HCT116 (cell line): ENCODE results near the gene POLD1. TPM values are rescaled to one million over a fixed set of nuclear protein-coding genes. Genes with fewer than 3 reads are reported as not detected.

Source experiments
- ATAC-seq: fragments of 200-7000 bp; cut with Tn5 transposase; 2 replicates; pipeline ENCODE4 v1.9.1; 2020; ENCODE audit warnings: mild to moderate bottlenecking, moderate library complexity
- BruUV-seq: library from RNA; stranded (reverse); fragments of 400-500 nt; replicated peaks from 2 replicates; lab custom pipeline; 2021; lab: Mats Ljungman, UMichigan
- CTCF ChIA-PET: fragments of 300-600 bp; sonication (Branson Sonifier 250); formaldehyde crosslinking; loops from one replicate; lab custom pipeline; 2021; ENCODE audit warnings: antibody characterized with exemption; lab: Charles Lee
- POLR2A ChIA-PET: fragments of 300-600, 350-600 bp; sonication (Branson Sonifier 250); formaldehyde crosslinking; loops from one replicate; lab custom pipeline; 2021; ENCODE audit warnings: antibody characterized with exemption; lab: Charles Lee
- RAD21 ChIA-PET, 2 experiments: fragments of 300-600 bp; sonication (Branson Sonifier 250); formaldehyde crosslinking; loops; one replicate each; lab custom pipeline; 2023; ENCODE audit warnings: low total read pairs in 2 of 2; ENCODE audit not compliant: uncharacterized antibody in 2 of 2, unreplicated experiment in 2 of 2, low non-redundant PET in 1 of 2; lab: Charles Lee
- DNase-seq: peaks from one replicate; pipeline ENCODE4 v3.0.0-alpha.2; 2010; ENCODE audit warnings: low read depth, low spot score
- H2AFZ ChIP-seq: fragments of 200-600 bp; shearing (Covaris generic), sonication (generic); 2 replicates; pipeline ENCODE4 v1.6.1; 2017; ENCODE audit warnings: low read depth, mixed run types, mixed read lengths, antibody characterized with exemption, low read length; ENCODE audit not compliant: poor library complexity, severe bottlenecking
- H3K27ac ChIP-seq: 2 replicates; pipeline ENCODE4 v1.5.1; 2012; ENCODE audit warnings: low read depth, low read length
- H3K27me3 ChIP-seq: fragments of 200-600 bp; sonication (generic); 2 replicates; pipeline ENCODE4 v1.6.1; 2016; ENCODE audit warnings: mixed run types, low read length, mixed read lengths; ENCODE audit not compliant: insufficient read depth
- H3K36me3 ChIP-seq, 2 experiments: fragments of 200-500 bp in 1 of 2; fragments of 200-600 bp in 1 of 2; sonication (Bioruptor generic) in 1 of 2; sonication (generic) in 1 of 2; 2 replicates each; pipeline versions ENCODE4 v1.5.1 to v1.6.1; 2014 to 2016; ENCODE audit warnings: low read length in 2 of 2, inconsistent platforms in 1 of 2, mixed read lengths in 1 of 2, mixed run types in 1 of 2; ENCODE audit not compliant: insufficient read depth in 2 of 2, control insufficient read depth in 1 of 2
- H3K4me1 ChIP-seq, 2 experiments: fragments of 200-600 bp in 1 of 2; sonication (generic) in 1 of 2; 2 replicates each; pipeline versions ENCODE4 v1.5.1 to v1.6.1; 2012 to 2017; ENCODE audit warnings: low read length in 2 of 2, inconsistent platforms in 1 of 2, mild to moderate bottlenecking in 1 of 2, mixed read lengths in 1 of 2, mixed run types in 1 of 2, moderate library complexity in 1 of 2; ENCODE audit not compliant: insufficient read depth in 2 of 2, control insufficient read depth in 1 of 2
- H3K4me2 ChIP-seq: fragments of 200-600 bp; sonication (generic); 2 replicates; pipeline ENCODE4 v1.6.1; 2017; ENCODE audit warnings: mixed run types, low read length, mixed read lengths
- H3K4me3 ChIP-seq, 2 experiments: fragments of 200-600 bp in 1 of 2; sonication (generic) in 1 of 2; replicated peaks in 1 of 2; 2 replicates each; pipeline ENCODE4 v1.5.1; 2011 to 2016; ENCODE audit warnings: low read length in 2 of 2, control low read depth in 1 of 2, low read depth in 1 of 2, mild to moderate bottlenecking in 1 of 2, mixed read lengths in 1 of 2, mixed run types in 1 of 2
- H3K79me2 ChIP-seq: fragments of 200-600 bp; sonication (generic); 2 replicates; pipeline ENCODE4 v1.6.1; 2017; ENCODE audit warnings: mild to moderate bottlenecking, mixed run types, low read length, moderate library complexity, mixed read lengths; ENCODE audit not compliant: insufficient read depth
- H3K9ac ChIP-seq: fragments of 200-600 bp; sonication (generic); 2 replicates; pipeline ENCODE4 v1.6.1; 2016; ENCODE audit warnings: low read length, mixed read lengths
- H3K9me2 ChIP-seq: fragments of 200-600 bp; sonication (generic), shearing (Covaris generic); 2 replicates; pipeline ENCODE4 v1.6.1; 2017; ENCODE audit warnings: mixed run types, mild to moderate bottlenecking, moderate library complexity; ENCODE audit not compliant: insufficient read depth
- H3K9me3 ChIP-seq, 2 experiments: fragments of 200-500 bp in 1 of 2; fragments of 200-600 bp in 1 of 2; sonication (Bioruptor generic) in 1 of 2; sonication (generic) in 1 of 2; 2 replicates each; pipeline ENCODE4 v1.6.1; 2014 to 2017; ENCODE audit warnings: low read length in 2 of 2, mixed read lengths in 2 of 2, inconsistent platforms in 1 of 2, low read depth in 1 of 2, mild to moderate bottlenecking in 1 of 2, mixed run types in 1 of 2, moderate library complexity in 1 of 2; ENCODE audit not compliant: control insufficient read depth in 1 of 2, insufficient read depth in 1 of 2
- H4K20me1 ChIP-seq: fragments of 200-600 bp; sonication (generic), shearing (Covaris generic); 2 replicates; pipeline ENCODE4 v1.6.1; 2017; ENCODE audit warnings: mixed run types, mild to moderate bottlenecking, moderate library complexity; ENCODE audit not compliant: insufficient read depth
- ATF3 ChIP-seq: IDR thresholded peaks from 2 replicates; pipeline ENCODE4 v1.6.1; 2012
- CBX3 ChIP-seq: IDR thresholded peaks from 2 replicates; pipeline ENCODE4 v1.6.1; 2012; ENCODE audit warnings: low read depth
- CEBPB ChIP-seq: IDR thresholded peaks from 2 replicates; pipeline ENCODE4 v1.6.1; 2012; ENCODE audit warnings: low read depth
- ELF1 ChIP-seq: IDR thresholded peaks from 2 replicates; pipeline ENCODE4 v1.6.1; 2012; ENCODE audit warnings: low read depth, borderline replicate concordance
- EZH2 ChIP-seq: fragments of 200-600 bp; sonication (generic); IDR thresholded peaks from 2 replicates; pipeline ENCODE4 v1.6.1; 2017; ENCODE audit warnings: antibody characterized with exemption, mixed run types
- EZH2phosphoT487 ChIP-seq: fragments of 200-600 bp; IDR thresholded peaks from 2 replicates; pipeline ENCODE4 v1.6.1; 2018; ENCODE audit warnings: antibody characterized with exemption, borderline replicate concordance
- JUND ChIP-seq: IDR thresholded peaks from 2 replicates; pipeline ENCODE4 v1.6.1; 2012
- MAX ChIP-seq: IDR thresholded peaks from 2 replicates; pipeline ENCODE4 v1.6.1; 2012
- RAD21 ChIP-seq: IDR thresholded peaks from 2 replicates; pipeline ENCODE4 v1.6.1; 2012; ENCODE audit warnings: low read depth, mild to moderate bottlenecking
- SIN3A ChIP-seq: IDR thresholded peaks from 2 replicates; pipeline ENCODE4 v1.6.1; 2012; ENCODE audit warnings: low read depth
- SP1 ChIP-seq: IDR thresholded peaks from 2 replicates; pipeline ENCODE4 v1.6.1; 2012; ENCODE audit warnings: low read depth
- TCF7L2 ChIP-seq: IDR thresholded peaks from 2 replicates; pipeline ENCODE4 v1.7.0; 2011; ENCODE audit warnings: borderline replicate concordance, inconsistent platforms; ENCODE audit not compliant: insufficient read depth, insufficient read length; ENCODE audit errors: extremely low read depth
- ZBTB33 ChIP-seq: IDR thresholded peaks from 2 replicates; pipeline ENCODE4 v1.6.1; 2011; ENCODE audit warnings: mild to moderate bottlenecking, low read length, moderate library complexity; ENCODE audit not compliant: insufficient replicate concordance; ENCODE audit errors: extremely low read depth
- ZFX ChIP-seq: fragments of 450-650 bp; IDR thresholded peaks from 2 replicates; pipeline ENCODE4 v1.6.1; 2017
- intact Hi-C: fragments of 100-400 bp; cut with micrococcal nuclease; formaldehyde crosslinking; loops from 2 replicates; pipeline ENCODE4 v1.10.0; 2022
- total RNA-seq: library from RNA; stranded (reverse); gene quantifications from one replicate; pipeline ENCODE4 v1.2.1, GENCODE V29; 2021; ENCODE audit not compliant: unreplicated experiment

Gene POLD1
- total RNA-seq, 1 experiment from 2014 or later, result 122 TPM

GRCh38 chr19:50378863-50379236 lies 5.3 kb upstream of the POLD1 start:
- Histone ChIP-seq H3K4me1 (peaks cover 9 to 22% of the 10 kb centered on the region in 2 experiments; a peak in 3 of 4 replicates), H3K9me2 (no peaks in the 10 kb centered on the region), H3K36me3 (peaks cover 28 to 34% of the 10 kb centered on the region in 2 experiments), H3K27ac (no peak overlapping the region; the same call in 1 of the 2 replicates), H4K20me1 (no peaks in the 10 kb centered on the region), H3K79me2 (peaks cover 14% of the 10 kb centered on the region; the same call in 1 of the 2 replicates), H3K27me3 (no peaks in the 10 kb centered on the region), H3K4me2 (no peak overlapping the region), H3K9me3 (no peaks in the 10 kb centered on the region), H3K4me3 (no peak overlapping the region), H3K9ac (no peak overlapping the region), H2AFZ (no peak overlapping the region)
- ChIA-PET POLR2A (no interaction called here), RAD21 (no interaction called here), CTCF (no interaction called here)
- BruUV-seq, result no TSS peak
- intact Hi-C loops, result no loop called here
- DNase-seq (no peak), ATAC-seq (no peak)
- TF ChIP-seq CEBPB (no peak), ELF1 (no peak), TCF7L2 (no peak), SP1 (no peak), EZH2phosphoT487 (no peak), ZBTB33 (no peak), EZH2 (no peak), JUND (no peak), SIN3A (no peak), MAX (no peak), RAD21 (no peak), ATF3 (no peak), CBX3 (no peak), ZFX (no peak)
